ENCODE results near the gene ODAD3. TPM values are rescaled to one million over a fixed set of nuclear protein-coding genes. Genes with fewer than 3 reads are reported as not detected.

Gene ODAD3
- total and polyA plus RNA-seq, 2 of the 13 experiments (the other 11 are each of a cell fraction or from before 2014, with no cell fraction given): 0.04 to 0.08 TPM

GRCh38 chr19:11378319-11379189 is 56.4 kb downstream of the ODAD3 start (continued):
- no peak for TF ChIP-seq KMT2A (CRISPR knock-in tag; IDR thresholded peaks at IDR 0.05)
- peak; percentile 12; the same call in 1 of the 2 replicates for TF ChIP-seq ZFP91 (CRISPR knock-in tag; IDR thresholded peaks at IDR 0.05; ENCODE audit: borderline replicate concordance)
- peak; percentile 62 for TF ChIP-seq RAD21 (CRISPR knock-in tag; IDR thresholded peaks at IDR 0.05)
- no peak for TF ChIP-seq ADNP (CRISPR knock-in tag; IDR thresholded peaks at IDR 0.05)
- TF ChIP-seq ZNF496 (CRISPR knock-in tag; IDR thresholded peaks at IDR 0.05; ENCODE audit: insufficient replicate concordance): no peak
- TF ChIP-seq PHF21A (CRISPR knock-in tag; IDR thresholded peaks at IDR 0.05): no peak
- no peak for TF ChIP-seq CREM (IDR thresholded peaks at IDR 0.05)
- no peak for TF ChIP-seq CREM (CRISPR knock-in tag; IDR thresholded peaks at IDR 0.05)
- no peak for TF ChIP-seq SALL1 (CRISPR knock-in tag; IDR thresholded peaks at IDR 0.05)
- TF ChIP-seq DMAP1 (CRISPR knock-in tag; IDR thresholded peaks at IDR 0.05): no peak
- TF ChIP-seq MYC (CRISPR knock-in tag; IDR thresholded peaks at IDR 0.05; ENCODE audit: borderline replicate concordance): no peak
- TF ChIP-seq ZNF775 (CRISPR knock-in tag; IDR thresholded peaks at IDR 0.05; ENCODE audit: borderline replicate concordance): no peak
- no peak for TF ChIP-seq ELK4 (CRISPR knock-in tag; IDR thresholded peaks at IDR 0.05; ENCODE audit: borderline replicate concordance)
- TF ChIP-seq HDAC1 (CRISPR knock-in tag; IDR thresholded peaks at IDR 0.05): no peak
- no peak for TF ChIP-seq ISX (CRISPR knock-in tag; conservative IDR thresholded peaks at IDR 0.05)
- TF ChIP-seq CBFB (CRISPR knock-in tag; IDR thresholded peaks at IDR 0.05): no peak
- TF ChIP-seq HDAC6 (IDR thresholded peaks at IDR 0.05; ENCODE audit: low read depth, low read length): no peak
- no peak for TF ChIP-seq HNF1B (CRISPR knock-in tag; IDR thresholded peaks at IDR 0.05)
- peak; percentile 37; the same call in 1 of the 2 replicates for TF ChIP-seq ZFX (CRISPR knock-in tag; IDR thresholded peaks at IDR 0.05; ENCODE audit: low read depth)
- 0 out of 2 replicates have a peak, but pooled peaks have one; percentile 21 for TF ChIP-seq PATZ1 (CRISPR knock-in tag; IDR thresholded peaks at IDR 0.05)
